SH-SY5Y (cell line): ENCODE measurements around the gene POM121L12.

Source experiments
- GATA2 ChIP-seq: IDR thresholded peaks from 2 replicates; pipeline ENCODE4 v1.6.1; 2011; ENCODE audit warnings: mild to moderate bottlenecking, low read depth, low read length
- GATA3 ChIP-seq: IDR thresholded peaks from 2 replicates; pipeline ENCODE4 v1.6.1; 2011; ENCODE audit warnings: low read depth, mild to moderate bottlenecking, low read length, moderate library complexity

DNA sequence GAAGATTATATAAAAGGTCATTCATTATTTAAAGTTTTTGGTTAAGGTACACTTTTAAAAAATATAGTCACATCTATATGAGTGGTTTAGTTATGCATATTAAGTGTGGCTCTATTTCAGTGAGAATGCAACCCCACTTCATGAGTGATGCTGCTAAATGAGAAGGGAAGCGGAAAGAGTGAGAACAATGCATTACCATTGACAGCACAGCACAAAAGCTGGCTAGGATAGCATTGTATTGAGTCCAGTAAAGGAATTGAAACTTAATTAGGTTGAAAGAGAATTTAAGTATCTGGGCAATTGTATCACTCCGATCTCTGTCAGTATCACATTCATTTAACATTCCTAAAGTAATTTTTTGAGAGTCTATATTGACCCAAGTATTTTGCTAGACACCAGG, 13.2 kb downstream of the POM121L12 start:
- TF ChIP-seq GATA2, result no peak
- no peak for TF ChIP-seq GATA3
